ENCODE data around the gene SYAP1. TPM values are rescaled to one million over a fixed set of nuclear protein-coding genes. Genes with fewer than 3 reads are reported as not detected.

SYAP1 gene
- total and polyA plus RNA-seq, 9 of the 15 experiments (the other 6 are each of a cell fraction or from before 2014, with no cell fraction given), result 5.7 to 35.3 (median 27.6) TPM

DNA sequence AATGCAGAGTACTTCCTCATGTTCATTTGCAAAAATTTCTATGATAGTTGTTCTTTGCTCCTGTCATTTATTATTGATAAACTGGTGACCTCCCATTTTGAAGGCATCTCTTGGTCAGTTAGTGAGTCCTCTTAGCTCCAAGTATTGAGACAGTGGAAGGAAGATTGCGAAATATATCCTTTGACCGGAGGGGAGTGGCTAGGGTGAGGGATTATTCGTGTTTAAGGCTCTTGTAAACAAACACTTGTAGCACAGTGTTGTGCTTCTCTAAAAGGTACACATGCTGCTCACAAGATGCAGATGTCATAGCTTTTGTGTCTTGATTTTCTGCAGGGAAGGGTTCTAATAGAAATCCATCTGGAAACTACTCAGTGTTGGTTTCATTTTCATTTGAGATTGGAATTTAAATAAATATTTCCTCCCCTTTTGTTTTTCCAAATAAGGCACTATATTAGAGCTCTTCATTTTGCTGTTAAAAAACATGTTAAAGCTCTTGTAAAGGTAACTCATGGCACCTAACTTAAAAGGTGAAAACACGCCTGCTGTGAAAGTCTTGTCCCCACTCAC is 88.6 kb downstream of the SYAP1 start (continued):
- no peak for TF ChIP-seq ATF6 (CRISPR knock-in tag; IDR thresholded peaks at IDR 0.05)
- peak; percentile 52; the same call in 1 of the 2 replicates for TF ChIP-seq ATF3 (IDR thresholded peaks at IDR 0.05)
- no peak for TF ChIP-seq ATF3 (CRISPR knock-in tag; conservative IDR thresholded peaks at IDR 0.05)
- no peak for TF ChIP-seq ZNF609 (CRISPR knock-in tag; IDR thresholded peaks at IDR 0.05; ENCODE audit: borderline replicate concordance)
- TF ChIP-seq, protein P1, sequence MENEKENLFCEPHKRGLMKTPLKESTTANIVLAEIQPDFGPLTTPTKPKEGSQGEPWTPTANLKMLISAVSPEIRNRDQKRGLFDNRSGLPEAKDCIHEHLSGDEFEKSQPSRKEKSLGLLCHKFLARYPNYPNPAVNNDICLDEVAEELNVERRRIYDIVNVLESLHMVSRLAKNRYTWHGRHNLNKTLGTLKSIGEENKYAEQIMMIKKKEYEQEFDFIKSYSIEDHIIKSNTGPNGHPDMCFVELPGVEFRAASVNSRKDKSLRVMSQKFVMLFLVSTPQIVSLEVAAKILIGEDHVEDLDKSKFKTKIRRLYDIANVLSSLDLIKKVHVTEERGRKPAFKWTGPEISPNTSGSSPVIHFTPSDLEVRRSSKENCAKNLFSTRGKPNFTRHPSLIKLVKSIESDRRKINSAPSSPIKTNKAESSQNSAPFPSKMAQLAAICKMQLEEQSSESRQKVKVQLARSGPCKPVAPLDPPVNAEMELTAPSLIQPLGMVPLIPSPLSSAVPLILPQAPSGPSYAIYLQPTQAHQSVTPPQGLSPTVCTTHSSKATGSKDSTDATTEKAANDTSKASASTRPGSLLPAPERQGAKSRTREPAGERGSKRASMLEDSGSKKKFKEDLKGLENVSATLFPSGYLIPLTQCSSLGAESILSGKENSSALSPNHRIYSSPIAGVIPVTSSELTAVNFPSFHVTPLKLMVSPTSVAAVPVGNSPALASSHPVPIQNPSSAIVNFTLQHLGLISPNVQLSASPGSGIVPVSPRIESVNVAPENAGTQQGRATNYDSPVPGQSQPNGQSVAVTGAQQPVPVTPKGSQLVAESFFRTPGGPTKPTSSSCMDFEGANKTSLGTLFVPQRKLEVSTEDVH (IDR thresholded peaks at IDR 0.05; ENCODE audit: low read depth, partially characterized antibody), result no peak
- TF ChIP-seq ZNF316 (IDR thresholded peaks at IDR 0.05), result no peak
- TF ChIP-seq, protein P2, sequence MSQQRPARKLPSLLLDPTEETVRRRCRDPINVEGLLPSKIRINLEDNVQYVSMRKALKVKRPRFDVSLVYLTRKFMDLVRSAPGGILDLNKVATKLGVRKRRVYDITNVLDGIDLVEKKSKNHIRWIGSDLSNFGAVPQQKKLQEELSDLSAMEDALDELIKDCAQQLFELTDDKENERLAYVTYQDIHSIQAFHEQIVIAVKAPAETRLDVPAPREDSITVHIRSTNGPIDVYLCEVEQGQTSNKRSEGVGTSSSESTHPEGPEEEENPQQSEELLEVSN (IDR thresholded peaks at IDR 0.05; ENCODE audit: borderline replicate concordance in 1 of 2, extremely low read depth in 1 of 2, insufficient read depth in 1 of 2, insufficient read length in 1 of 2, low read depth in 1 of 2, low read length in 1 of 2, poor library complexity in 1 of 2, severe bottlenecking in 1 of 2), result no peak
- TF ChIP-seq USF1 (CRISPR knock-in tag; IDR thresholded peaks at IDR 0.05), result no peak
- peak; percentile 99 for TF ChIP-seq CEBPB (tag; IDR thresholded peaks at IDR 0.05)
- no peak for TF ChIP-seq ELK1 (CRISPR knock-in tag; IDR thresholded peaks at IDR 0.05)
- no peak for TF ChIP-seq ZNF445 (CRISPR knock-in tag; IDR thresholded peaks at IDR 0.05; ENCODE audit: low read depth)
- 0 out of 4 replicates have a peak, but pooled peaks of 1 of the 2 experiments have one; percentile 27 for TF ChIP-seq FOXK2 (conservative IDR thresholded peaks at IDR 0.05 in 1 of 2, IDR thresholded peaks at IDR 0.05 in 1 of 2; ENCODE audit: low read depth in 2 of 2)

All from K562 (cell line).